GM18502 (cell line): ENCODE data around the gene RPL27A.

Experiments used
- ATAC-seq: cut with Tn5 transposase; IDR thresholded peaks from one replicate; pipeline ENCODE4 v1.9.1; 2021; ENCODE audit warnings: mild to moderate bottlenecking; ENCODE audit not compliant: unreplicated experiment, poor library complexity

Gene RPL27A

GRCh38 chr11:8739309-8739793, 56.8 kb downstream of the RPL27A start:
- ATAC-seq: no peak
